Thyroid gland (tissue), 4 donors: ENCODE data around the gene VPS8. TPM values are rescaled to one million over a fixed set of nuclear protein-coding genes. Genes with fewer than 3 reads are reported as not detected.

Experiments
- DNase-seq, 2 donors: peaks; one replicate each; pipeline ENCODE4 v3.0.0-alpha.2; 2019
- H3K27ac ChIP-seq, 3 donors: fragments of 200-600 bp; sonication (generic); 1 replicate in 2 of 3; 2 replicates in 1 of 3; pipeline ENCODE4 v1.5.1; 2016 to 2019; ENCODE audit warnings: mild to moderate bottlenecking in 1 of 3, moderate library complexity in 1 of 3
- H3K27me3 ChIP-seq: fragments of 200-600 bp; sonication (generic); one replicate; pipeline ENCODE4 v1.5.1; 2019
- H3K36me3 ChIP-seq, 2 donors: fragments of 200-600 bp; sonication (generic); one replicate each; pipeline ENCODE4 v1.5.1; 2016 to 2019
- H3K4me1 ChIP-seq, 2 donors: fragments of 200-600 bp; sonication (generic); one replicate each; pipeline ENCODE4 v1.5.1; 2017 to 2019
- H3K4me3 ChIP-seq, 3 donors: fragments of 200-600 bp; sonication (generic); replicated peaks in 1 of 3; 1 replicate in 2 of 3; 2 replicates in 1 of 3; pipeline ENCODE4 v1.5.1; 2016; ENCODE audit warnings: mild to moderate bottlenecking in 1 of 3
- H3K9me3 ChIP-seq: fragments of 200-600 bp; sonication (generic); one replicate; pipeline ENCODE4 v1.5.1; 2017
- POLR2A ChIP-seq, 2 donors: fragments of 450-650 bp; IDR thresholded peaks; one replicate each; pipeline ENCODE4 v1.6.1; 2017; ENCODE audit warnings: antibody characterized with exemption in 2 of 2, mild to moderate bottlenecking in 2 of 2, moderate library complexity in 1 of 2
- WGBS, 2 donors: methylation state at CpG; one replicate each; pipeline ENCODE4 v1.1.5; 2017; 5-methylcytosine and 5-hydroxymethylcytosine counted together
- intact Hi-C: fragments of 100-400 bp; cut with DNase I; formaldehyde crosslinking; loops from one replicate; pipeline ENCODE4 v1.15.1; 2023
- total RNA-seq, 4 donors: library from RNA; depleted of rRNA; stranded (reverse); fragments of >200 nt; gene quantifications; one replicate each; pipeline ENCODE4 v1.2.3, GENCODE V29; 2016
- TF ChIP-seq, protein P1 (sequence below), 6 experiments: fragments of 200-600 bp in 3 of 6; fragments of 450-650 bp in 3 of 6; sonication (generic) in 3 of 6; IDR thresholded peaks; one replicate each; pipeline ENCODE4 v1.5.1; 2016 to 2019; ENCODE audit warnings: antibody characterized with exemption in 6 of 6, mild to moderate bottlenecking in 2 of 6, inconsistent platforms in 1 of 6, moderate library complexity in 1 of 6

Gene VPS8
- total RNA-seq, 4 donors from 2014 or later, result 85.6 to 171 (median 103) TPM

GRCh38 chr3:185046603-185047002 lies 234.6 kb downstream of the VPS8 start:
- 88 to 91% methylated on average over 4 of the region's 4 CpGs for WGBS, 2 donors
- Histone ChIP-seq H3K27ac (peak overlapping the region in 1 of 3 donors; percentile 34), H3K36me3 (peaks cover 9 to 13% of the 10 kb centered on the region in 2 donors), H3K4me3 (no peak overlapping the region), H3K9me3 (no peaks in the 10 kb centered on the region), H3K4me1 (peaks cover 0 to 8% of the 10 kb centered on the region in 2 donors), H3K27me3 (no peaks in the 10 kb centered on the region)
- DNase-seq, result no peak
- TF ChIP-seq, protein P1, sequence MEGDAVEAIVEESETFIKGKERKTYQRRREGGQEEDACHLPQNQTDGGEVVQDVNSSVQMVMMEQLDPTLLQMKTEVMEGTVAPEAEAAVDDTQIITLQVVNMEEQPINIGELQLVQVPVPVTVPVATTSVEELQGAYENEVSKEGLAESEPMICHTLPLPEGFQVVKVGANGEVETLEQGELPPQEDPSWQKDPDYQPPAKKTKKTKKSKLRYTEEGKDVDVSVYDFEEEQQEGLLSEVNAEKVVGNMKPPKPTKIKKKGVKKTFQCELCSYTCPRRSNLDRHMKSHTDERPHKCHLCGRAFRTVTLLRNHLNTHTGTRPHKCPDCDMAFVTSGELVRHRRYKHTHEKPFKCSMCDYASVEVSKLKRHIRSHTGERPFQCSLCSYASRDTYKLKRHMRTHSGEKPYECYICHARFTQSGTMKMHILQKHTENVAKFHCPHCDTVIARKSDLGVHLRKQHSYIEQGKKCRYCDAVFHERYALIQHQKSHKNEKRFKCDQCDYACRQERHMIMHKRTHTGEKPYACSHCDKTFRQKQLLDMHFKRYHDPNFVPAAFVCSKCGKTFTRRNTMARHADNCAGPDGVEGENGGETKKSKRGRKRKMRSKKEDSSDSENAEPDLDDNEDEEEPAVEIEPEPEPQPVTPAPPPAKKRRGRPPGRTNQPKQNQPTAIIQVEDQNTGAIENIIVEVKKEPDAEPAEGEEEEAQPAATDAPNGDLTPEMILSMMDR (IDR thresholded peaks at IDR 0.05), result no peak
- TF ChIP-seq POLR2A (IDR thresholded peaks at IDR 0.05), result no peak
- intact Hi-C loops, result no loop called here

GRCh38 chr3:185049710-185050109 lies 237.7 kb downstream of the VPS8 start:
- no peaks in the 10 kb centered on the region for H3K9me3 ChIP-seq
- H3K27ac ChIP-seq, result no peak overlapping the region
- no peak overlapping the region for H3K4me3 ChIP-seq
- H3K36me3 ChIP-seq, result peaks cover 29 to 32% of the 10 kb centered on the region in 2 donors
- no peaks in the 10 kb centered on the region for H3K27me3 ChIP-seq
- intact Hi-C loops, result no loop called here
- WGBS, 2 donors, result 88 to 89% methylated on average over 4 of the region's 4 CpGs
- no peak for DNase-seq
- TF ChIP-seq, protein P1 (IDR thresholded peaks at IDR 0.05), result no peak
- TF ChIP-seq POLR2A (IDR thresholded peaks at IDR 0.05), result no peak
- peaks cover 0 to 8% of the 10 kb centered on the region in 2 donors for H3K4me1 ChIP-seq

DNA sequence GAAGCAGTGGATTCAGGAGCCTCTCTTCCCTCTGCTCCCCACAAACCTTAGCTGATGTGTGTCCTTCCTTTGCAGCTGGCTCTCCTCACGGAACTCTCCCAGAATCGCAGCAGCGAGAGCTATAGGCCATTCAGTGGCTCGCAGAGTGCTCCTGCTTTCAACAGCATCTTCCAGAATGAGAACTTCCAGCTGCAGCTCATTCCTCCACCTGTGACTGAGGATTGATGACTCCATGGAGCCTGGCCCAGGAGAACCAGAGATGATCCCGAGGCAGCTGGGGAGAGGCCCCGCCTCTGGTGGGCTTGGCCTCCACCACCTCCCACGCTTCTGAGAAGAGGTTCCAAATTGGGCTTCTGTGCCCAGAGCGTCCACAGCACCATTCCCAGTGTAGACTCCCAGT lies 239.8 kb downstream of the VPS8 start:
- H3K27ac ChIP-seq, result no peak overlapping the region
- H3K9me3 ChIP-seq, result no peaks in the 10 kb centered on the region
- intact Hi-C loops, result no loop called here
- H3K4me3 ChIP-seq, result no peak overlapping the region
- H3K36me3 ChIP-seq, result peaks cover 29 to 32% of the 10 kb centered on the region in 2 donors
- H3K4me1 ChIP-seq, result no peaks in the 10 kb centered on the region
- H3K27me3 ChIP-seq, result no peaks in the 10 kb centered on the region
- no peak for DNase-seq
- WGBS, 2 donors, result 93 to 96% methylated on average over 7 to 8 of the region's 8 CpGs
- TF ChIP-seq, protein P1 (IDR thresholded peaks at IDR 0.05), result no peak
- TF ChIP-seq POLR2A (IDR thresholded peaks at IDR 0.05), result no peak

DNA sequence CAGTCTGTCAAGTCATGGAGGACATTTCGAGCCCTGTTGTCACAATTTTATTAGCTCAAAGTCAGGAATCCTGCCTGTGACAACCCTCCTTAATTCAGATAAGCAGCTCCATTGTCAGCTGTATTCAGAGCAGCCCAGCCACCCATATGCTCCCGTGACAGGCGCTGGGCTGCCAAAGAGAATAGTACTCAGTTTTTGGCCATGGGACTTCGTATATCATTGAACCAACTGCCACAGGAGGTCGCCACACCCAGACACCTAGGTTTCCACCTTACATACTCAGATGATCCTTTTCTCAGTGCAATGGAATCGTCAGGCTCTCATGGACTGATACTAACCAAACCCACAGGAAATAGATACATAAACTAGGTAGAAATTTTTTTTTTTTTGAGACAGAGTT lies 240.7 kb downstream of the VPS8 start:
- H3K27ac ChIP-seq, result no peak overlapping the region
- no peak overlapping the region for H3K4me3 ChIP-seq
- no peak for TF ChIP-seq POLR2A (IDR thresholded peaks at IDR 0.05)
- TF ChIP-seq, protein P1 (IDR thresholded peaks at IDR 0.05), result no peak
- H3K27me3 ChIP-seq, result no peaks in the 10 kb centered on the region
- intact Hi-C loops, result no loop called here
- DNase-seq, result no peak
- peaks cover 29 to 32% of the 10 kb centered on the region in 2 donors for H3K36me3 ChIP-seq
- no peaks in the 10 kb centered on the region for H3K9me3 ChIP-seq
- no peaks in the 10 kb centered on the region for H3K4me1 ChIP-seq
- 88 to 95% methylated on average over 6 of the region's 6 CpGs for WGBS, 2 donors

DNA sequence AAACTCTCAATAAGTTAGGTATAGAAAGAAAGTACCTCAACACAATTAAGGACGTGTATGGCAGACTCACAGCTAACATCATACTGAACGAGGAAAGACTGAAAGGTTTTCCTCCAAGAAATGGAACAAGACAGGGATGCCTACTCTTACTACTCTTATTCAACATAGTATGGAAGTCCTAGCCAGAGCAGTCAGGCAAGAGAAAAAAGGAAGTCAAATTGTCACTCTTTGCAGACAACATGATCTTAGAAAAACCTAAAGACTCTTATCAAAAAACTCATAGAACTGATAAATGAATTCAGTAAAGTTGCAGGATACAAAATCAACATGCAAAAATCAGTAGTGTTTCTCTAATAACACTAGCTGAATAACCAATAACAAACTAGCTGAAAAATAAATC lies 244.9 kb downstream of the VPS8 start:
- Histone ChIP-seq H3K4me1 (no peaks in the 10 kb centered on the region), H3K4me3 (no peak overlapping the region), H3K9me3 (no peaks in the 10 kb centered on the region), H3K27ac (no peak overlapping the region), H3K36me3 (peaks cover 16 to 17% of the 10 kb centered on the region in 2 donors), H3K27me3 (no peaks in the 10 kb centered on the region)
- no peak for TF ChIP-seq POLR2A (IDR thresholded peaks at IDR 0.05)
- TF ChIP-seq, protein P1 (IDR thresholded peaks at IDR 0.05), result no peak
- intact Hi-C loops, result no loop called here
- 84 to 89% methylated on average over 2 of the region's 2 CpGs for WGBS, 2 donors
- no peak for DNase-seq
